Mesendoderm (in vitro differentiated cells): ENCODE results near the gene AFF1.

Experiments used
- DNase-seq: peaks from one replicate; pipeline ENCODE4 v3.0.0; 2013
- H2AK5ac ChIP-seq: 2 replicates; pipeline ENCODE4 v1.6.1; 2013; ENCODE audit warnings: low read length, inconsistent platforms
- H2BK120ac ChIP-seq: 2 replicates; pipeline ENCODE4 v1.6.1; 2013; ENCODE audit warnings: low read depth, mild to moderate bottlenecking, low read length, moderate library complexity, mixed read lengths
- H2BK15ac ChIP-seq: replicated peaks from 2 replicates; pipeline ENCODE4 v1.6.1; 2013; ENCODE audit warnings: low read depth, mild to moderate bottlenecking, moderate library complexity
- H2BK5ac ChIP-seq: 2 replicates; pipeline ENCODE4 v1.6.1; 2013; ENCODE audit warnings: low read length, inconsistent platforms
- H3K18ac ChIP-seq: 2 replicates; pipeline ENCODE4 v1.6.1; 2013; ENCODE audit warnings: mild to moderate bottlenecking, low read length, mixed read lengths
- H3K23ac ChIP-seq: one replicate; pipeline ENCODE4 v1.6.1; 2013; ENCODE audit warnings: low read length
- H3K27ac ChIP-seq: 2 replicates; pipeline ENCODE4 v1.5.1; 2013; ENCODE audit warnings: low read depth, mild to moderate bottlenecking, inconsistent platforms, low read length, moderate library complexity
- H3K27me3 ChIP-seq: 2 replicates; pipeline ENCODE4 v1.6.1; 2013; ENCODE audit warnings: low read length, control low read depth, mild to moderate bottlenecking, inconsistent platforms; ENCODE audit not compliant: insufficient read depth, poor library complexity
- H3K36me3 ChIP-seq: 2 replicates; pipeline ENCODE4 v1.6.1; 2013; ENCODE audit warnings: low read length, inconsistent platforms; ENCODE audit not compliant: control insufficient read depth, insufficient read depth
- H3K4ac ChIP-seq: one replicate; pipeline ENCODE4 v1.6.1; 2013; ENCODE audit warnings: low read depth, mild to moderate bottlenecking, low read length, moderate library complexity
- H3K4me1 ChIP-seq: 2 replicates; pipeline ENCODE4 v1.6.1; 2013; ENCODE audit warnings: low read depth, low read length, inconsistent platforms; ENCODE audit not compliant: control insufficient read depth
- H3K4me2 ChIP-seq: 2 replicates; pipeline ENCODE4 v1.6.1; 2013; ENCODE audit warnings: low read length
- H3K4me3 ChIP-seq: 2 replicates; pipeline ENCODE4 v1.5.1; 2013; ENCODE audit warnings: mild to moderate bottlenecking, low read length
- H3K56ac ChIP-seq: one replicate; pipeline ENCODE4 v1.6.1; 2013; ENCODE audit warnings: low read length
- H3K79me1 ChIP-seq: 2 replicates; pipeline ENCODE4 v1.6.1; 2013; ENCODE audit warnings: low read length, inconsistent platforms
- H3K79me2 ChIP-seq: 2 replicates; pipeline ENCODE4 v1.6.1; 2013; ENCODE audit warnings: mild to moderate bottlenecking, low read length; ENCODE audit not compliant: control insufficient read depth, insufficient read depth
- H3K9ac ChIP-seq: 2 replicates; pipeline ENCODE4 v1.6.1; 2013; ENCODE audit warnings: low read length, inconsistent platforms
- H4K5ac ChIP-seq: one replicate; pipeline ENCODE4 v1.6.1; 2013; ENCODE audit warnings: low read length
- H4K8ac ChIP-seq: one replicate; pipeline ENCODE4 v1.6.1; 2013; ENCODE audit warnings: low read depth, mild to moderate bottlenecking, control low read depth, low read length, moderate library complexity
- WGBS: extraction: QIAGEN DNeasy Blood & Tissue Kit; methylation state at CpG from one replicate; pipeline ENCODE4 v1.1.7; 2013; ENCODE audit warnings: low lambda C conversion rate, missing lambda C conversion rate; ENCODE audit not compliant: insufficient coverage; ENCODE audit errors: extremely low coverage; 5-methylcytosine and 5-hydroxymethylcytosine counted together

AFF1 gene

DNA sequence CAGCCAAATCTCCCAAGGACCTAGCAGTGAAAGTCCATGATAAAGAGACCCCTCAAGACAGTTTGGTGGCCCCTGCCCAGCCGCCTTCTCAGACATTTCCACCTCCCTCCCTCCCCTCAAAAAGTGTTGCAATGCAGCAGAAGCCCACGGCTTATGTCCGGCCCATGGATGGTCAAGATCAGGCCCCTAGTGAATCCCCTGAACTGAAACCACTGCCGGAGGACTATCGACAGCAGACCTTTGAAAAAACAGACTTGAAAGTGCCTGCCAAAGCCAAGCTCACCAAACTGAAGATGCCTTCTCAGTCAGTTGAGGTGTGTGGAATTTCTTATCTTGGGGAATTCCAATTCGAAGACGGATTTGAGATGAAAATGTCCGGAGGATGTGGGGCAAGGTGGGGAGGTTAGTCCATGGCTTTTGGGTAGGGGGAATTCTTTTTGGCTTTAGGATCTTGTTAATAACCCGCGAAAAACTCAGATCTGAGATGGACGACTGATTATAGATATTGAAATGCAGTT is 112.5 kb downstream of the AFF1 start:
- no peak overlapping the region for H2AK5ac ChIP-seq
- no peak overlapping the region for H2BK15ac ChIP-seq
- H3K18ac ChIP-seq, result no peak overlapping the region
- H2BK5ac ChIP-seq, result no peak overlapping the region
- H3K4me1 ChIP-seq, result peaks cover 24% of the 10 kb centered on the region
- WGBS, result no CpG with 5 or more reads among the region's 11 CpGs
- peaks cover 27% of the 10 kb centered on the region for H3K79me1 ChIP-seq
- H3K9ac ChIP-seq, result no peak overlapping the region
- H3K36me3 ChIP-seq, result peaks cover 2% of the 10 kb centered on the region
- H3K4ac ChIP-seq, result no peak overlapping the region
- no peaks in the 10 kb centered on the region for H3K27me3 ChIP-seq
- no peak overlapping the region for H3K4me3 ChIP-seq
- no peak overlapping the region for H3K27ac ChIP-seq
- H2BK120ac ChIP-seq, result no peak overlapping the region
- H4K8ac ChIP-seq, result no peak overlapping the region
- peak; percentile 63 for DNase-seq
- no peak overlapping the region for H3K56ac ChIP-seq
- H3K79me2 ChIP-seq, result peaks cover 46% of the 10 kb centered on the region
- H3K4me2 ChIP-seq, result no peak overlapping the region
- H3K23ac ChIP-seq, result no peak overlapping the region
- no peak overlapping the region for H4K5ac ChIP-seq

DNA sequence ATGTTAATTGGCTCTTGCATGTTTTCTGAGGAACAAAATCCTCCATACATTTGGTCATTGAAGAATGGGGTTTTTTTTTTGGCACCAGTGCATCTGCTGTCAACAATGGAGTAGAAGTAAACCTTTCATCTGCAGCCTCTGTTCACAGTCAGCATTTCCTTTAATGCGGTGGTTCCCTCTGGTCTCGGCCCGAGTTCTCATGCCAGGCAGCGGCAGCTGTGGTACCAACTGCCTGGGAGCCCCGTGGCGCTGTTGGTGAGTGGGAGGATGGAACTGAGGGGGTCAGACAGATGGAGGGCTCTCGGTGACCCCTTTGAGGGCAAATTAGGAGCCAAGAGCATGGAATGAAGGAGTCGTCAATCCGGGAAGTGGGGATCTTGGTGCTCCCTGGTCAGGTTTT is 114.7 kb downstream of the AFF1 start:
- H3K36me3 ChIP-seq, result peaks cover 2% of the 10 kb centered on the region
- H3K27ac ChIP-seq, result no peak overlapping the region
- no peaks in the 10 kb centered on the region for H3K27me3 ChIP-seq
- no peak overlapping the region for H3K23ac ChIP-seq
- no peak overlapping the region for H3K18ac ChIP-seq
- no peak overlapping the region for H3K4me2 ChIP-seq
- no CpG with 5 or more reads among the region's 9 CpGs for WGBS
- H3K4me3 ChIP-seq, result no peak overlapping the region
- no peak overlapping the region for H3K4ac ChIP-seq
- peak overlapping the region; percentile 27 for H3K56ac ChIP-seq
- H4K5ac ChIP-seq, result no peak overlapping the region
- H2BK120ac ChIP-seq, result no peak overlapping the region
- no peak overlapping the region for H3K9ac ChIP-seq
- H3K79me2 ChIP-seq, result peaks cover 48% of the 10 kb centered on the region
- H3K79me1 ChIP-seq, result peaks cover 26% of the 10 kb centered on the region
- no peak overlapping the region for H2AK5ac ChIP-seq
- H4K8ac ChIP-seq, result no peak overlapping the region
- H2BK15ac ChIP-seq, result no peak overlapping the region
- no peak overlapping the region for H2BK5ac ChIP-seq
- DNase-seq, result no peak
- H3K4me1 ChIP-seq, result peaks cover 23% of the 10 kb centered on the region

GRCh38 chr4:87050596-87050995 is 115.8 kb downstream of the AFF1 start:
- Histone ChIP-seq H2BK5ac (no peak overlapping the region), H4K8ac (no peak overlapping the region), H3K56ac (no peak overlapping the region), H3K4me1 (peaks cover 22% of the 10 kb centered on the region), H2AK5ac (no peak overlapping the region), H3K23ac (no peak overlapping the region), H2BK120ac (no peak overlapping the region), H3K4me2 (no peak overlapping the region), H4K5ac (no peak overlapping the region), H2BK15ac (no peak overlapping the region), H3K4me3 (no peak overlapping the region), H3K79me1 (peaks cover 28% of the 10 kb centered on the region), H3K36me3 (peaks cover 2% of the 10 kb centered on the region), H3K27ac (no peak overlapping the region), H3K27me3 (no peaks in the 10 kb centered on the region), H3K18ac (no peak overlapping the region), H3K4ac (no peak overlapping the region), H3K9ac (no peak overlapping the region), H3K79me2 (peaks cover 50% of the 10 kb centered on the region)
- no peak for DNase-seq
- no CpG with 5 or more reads among the region's 12 CpGs for WGBS

- Histone ChIP-seq H4K8ac (no peak overlapping the region), H2BK5ac (no peak overlapping the region), H3K4ac (no peak overlapping the region), H3K4me2 (no peak overlapping the region), H3K36me3 (peaks cover 2% of the 10 kb centered on the region), H3K4me1 (peaks cover 19% of the 10 kb centered on the region), H3K18ac (no peak overlapping the region), H3K79me2 (peaks cover 45% of the 10 kb centered on the region), H3K27me3 (no peaks in the 10 kb centered on the region), H2BK15ac (no peak overlapping the region), H3K9ac (no peak overlapping the region), H3K4me3 (no peak overlapping the region), H2BK120ac (no peak overlapping the region), H3K79me1 (peaks cover 25% of the 10 kb centered on the region), H3K23ac (no peak overlapping the region), H4K5ac (no peak overlapping the region), H3K27ac (no peak overlapping the region), H3K56ac (no peak overlapping the region), H2AK5ac (no peak overlapping the region)
- DNase-seq, result no peak
- no CpG with 5 or more reads among the region's 10 CpGs for WGBS
These were observed 116.4 kb downstream of the AFF1 start for GRCh38 chr4:87051121-87051713.

- H2BK15ac ChIP-seq, result no peak overlapping the region
- H3K4ac ChIP-seq, result no peak overlapping the region
- no peak overlapping the region for H3K4me3 ChIP-seq
- H3K27me3 ChIP-seq, result no peaks in the 10 kb centered on the region
- no CpG with 5 or more reads among the region's 4 CpGs for WGBS
- H3K36me3 ChIP-seq, result no peaks in the 10 kb centered on the region
- peaks cover 20% of the 10 kb centered on the region for H3K79me1 ChIP-seq
- H2BK120ac ChIP-seq, result no peak overlapping the region
- H3K18ac ChIP-seq, result no peak overlapping the region
- H3K4me2 ChIP-seq, result no peak overlapping the region
- peaks cover 21% of the 10 kb centered on the region for H3K4me1 ChIP-seq
- H4K8ac ChIP-seq, result no peak overlapping the region
- H3K23ac ChIP-seq, result no peak overlapping the region
- no peak for DNase-seq
- peaks cover 42% of the 10 kb centered on the region for H3K79me2 ChIP-seq
- no peak overlapping the region for H4K5ac ChIP-seq
- no peak overlapping the region for H3K9ac ChIP-seq
- no peak overlapping the region for H3K56ac ChIP-seq
- no peak overlapping the region for H2AK5ac ChIP-seq
- H3K27ac ChIP-seq, result no peak overlapping the region
- no peak overlapping the region for H2BK5ac ChIP-seq
These were observed 117.8 kb downstream of the AFF1 start for GRCh38 chr4:87052615-87053014.

- Histone ChIP-seq H3K56ac (no peak overlapping the region), H2BK120ac (no peak overlapping the region), H2AK5ac (no peak overlapping the region), H4K8ac (no peak overlapping the region), H3K18ac (no peak overlapping the region), H3K9ac (no peak overlapping the region), H4K5ac (no peak overlapping the region), H2BK5ac (no peak overlapping the region), H3K27me3 (no peaks in the 10 kb centered on the region), H3K4me1 (peaks cover 25% of the 10 kb centered on the region), H3K27ac (no peak overlapping the region), H3K4ac (no peak overlapping the region), H3K4me2 (no peak overlapping the region), H3K23ac (no peak overlapping the region), H2BK15ac (no peak overlapping the region), H3K79me2 (peaks cover 42% of the 10 kb centered on the region), H3K4me3 (no peak overlapping the region), H3K36me3 (no peaks in the 10 kb centered on the region), H3K79me1 (peaks cover 23% of the 10 kb centered on the region)
- WGBS, result no CpG with 5 or more reads among the region's 3 CpGs
- DNase-seq, result no peak
These were observed 118.4 kb downstream of the AFF1 start for GRCh38 chr4:87053176-87053658.
